Erythroblast (primary cell): Measurements from ENCODE around the gene PTPRT.

Source experiments
- GATA1 ChIP-seq: IDR thresholded peaks from 2 replicates; pipeline ENCODE4 v1.6.1; 2011; ENCODE audit warnings: low read depth, mild to moderate bottlenecking, control low read depth, low read length, moderate library complexity
- POLR2A ChIP-seq: IDR thresholded peaks from 2 replicates; pipeline ENCODE4 v1.6.1; 2011; ENCODE audit warnings: mild to moderate bottlenecking, low read length

GRCh38 chr20:42261766-42262270 is 927.9 kb downstream of the PTPRT start:
- no peak for TF ChIP-seq POLR2A
- TF ChIP-seq GATA1 = no peak
